Epidermal melanocyte (primary cell): ENCODE results near the gene VPS37D.
"Not testable (repeated sequence)": the region's sequence is repeated elsewhere in the genome, so short reads cannot be mapped to it uniquely, and the experiment has no call there.

Source experiments
- DNase-seq: peaks from one replicate; pipeline ENCODE4 v3.0.0; 2011; ENCODE audit warnings: low spot score; ENCODE audit not compliant: insufficient read length

Gene VPS37D

DNA sequence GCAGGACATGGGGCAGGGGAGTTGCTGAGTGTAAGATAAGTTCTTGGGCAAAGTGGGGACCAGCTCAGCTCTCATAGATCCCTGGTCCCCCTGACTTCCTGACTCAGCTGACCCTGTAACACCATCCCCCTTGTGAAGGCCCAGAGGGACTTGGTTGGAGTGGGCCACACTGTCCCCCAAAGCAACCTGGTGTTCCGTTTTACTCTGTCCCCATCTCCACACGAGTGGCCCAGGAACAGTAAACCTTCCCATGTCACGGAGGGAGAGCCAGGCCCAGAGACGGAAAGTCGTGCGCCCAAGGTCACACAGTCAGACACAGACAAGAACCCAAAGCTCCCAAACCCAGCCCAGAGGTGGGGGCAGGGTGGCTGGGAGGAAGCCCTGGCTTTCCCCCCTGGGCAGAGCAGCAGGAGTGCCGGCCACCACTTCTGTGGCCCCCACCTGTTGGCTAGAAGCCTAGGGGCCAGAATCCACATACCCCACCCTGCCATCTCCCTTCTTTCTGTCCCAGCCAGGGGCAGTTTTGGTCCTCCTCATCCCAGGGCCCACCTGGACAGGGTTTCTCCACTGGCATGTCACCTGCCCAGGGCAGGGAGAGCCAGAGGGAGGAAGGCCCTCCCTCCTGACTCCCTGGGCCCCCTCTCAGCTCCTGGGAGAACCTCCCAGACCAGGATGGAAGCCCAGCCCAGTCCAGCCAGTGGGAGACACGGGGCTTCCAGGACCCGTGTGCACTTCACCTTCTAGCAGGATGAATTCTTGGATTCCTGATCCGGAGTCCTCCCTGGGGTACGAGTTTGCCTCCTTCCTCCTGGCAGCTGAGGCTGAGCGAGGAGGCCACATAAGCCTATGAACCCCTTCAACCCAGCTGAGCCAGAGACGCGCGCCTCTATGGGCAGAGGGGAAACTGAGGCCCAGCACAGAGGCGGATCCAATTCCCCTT, 20.6 kb upstream of the VPS37D start:
- DNase-seq: no peak

DNA sequence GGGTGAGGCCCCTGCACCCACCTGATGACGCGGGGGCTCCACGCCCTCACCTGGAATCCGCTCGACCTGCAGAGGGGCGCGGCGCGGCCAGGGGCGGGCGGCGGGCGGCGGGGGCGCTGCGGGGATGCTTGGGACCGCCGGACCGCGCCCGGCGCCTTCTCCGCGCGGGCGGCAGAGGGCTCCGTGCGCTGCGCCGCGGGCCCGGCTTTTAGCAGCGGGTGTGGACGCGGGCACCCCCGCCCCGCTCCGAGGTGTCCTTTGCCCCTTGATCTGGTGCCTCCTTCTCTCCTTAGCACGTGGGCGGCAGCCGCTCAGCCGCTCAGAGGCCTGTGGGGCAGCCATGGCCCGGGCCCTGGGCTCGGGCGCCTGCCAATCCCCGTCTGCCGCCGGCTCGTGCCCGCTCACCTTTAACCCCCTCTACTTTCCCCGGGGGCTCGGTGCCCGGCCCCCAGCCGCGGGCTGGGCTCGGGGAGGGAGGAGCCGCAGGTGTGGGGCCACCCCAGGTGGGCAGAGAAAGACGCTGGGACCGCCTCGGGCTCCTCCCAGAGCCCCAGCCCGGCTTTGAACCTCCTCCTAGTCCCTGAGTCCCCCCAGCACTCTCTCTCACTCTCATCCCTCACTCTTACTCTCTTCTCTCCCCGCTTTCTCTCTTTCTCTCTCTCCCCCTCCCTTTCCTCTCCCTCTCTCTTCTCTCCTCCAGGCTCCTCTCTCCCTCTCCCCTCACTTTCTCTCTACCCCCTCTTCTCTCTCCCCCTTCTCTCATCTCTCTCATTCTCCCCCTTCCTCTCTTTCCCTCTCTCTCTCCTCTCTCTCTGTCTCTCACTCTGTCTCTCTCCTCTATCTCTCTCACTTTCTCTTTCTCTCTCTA, 19.7 kb upstream of the VPS37D start:
- DNase-seq: no peak

DNA sequence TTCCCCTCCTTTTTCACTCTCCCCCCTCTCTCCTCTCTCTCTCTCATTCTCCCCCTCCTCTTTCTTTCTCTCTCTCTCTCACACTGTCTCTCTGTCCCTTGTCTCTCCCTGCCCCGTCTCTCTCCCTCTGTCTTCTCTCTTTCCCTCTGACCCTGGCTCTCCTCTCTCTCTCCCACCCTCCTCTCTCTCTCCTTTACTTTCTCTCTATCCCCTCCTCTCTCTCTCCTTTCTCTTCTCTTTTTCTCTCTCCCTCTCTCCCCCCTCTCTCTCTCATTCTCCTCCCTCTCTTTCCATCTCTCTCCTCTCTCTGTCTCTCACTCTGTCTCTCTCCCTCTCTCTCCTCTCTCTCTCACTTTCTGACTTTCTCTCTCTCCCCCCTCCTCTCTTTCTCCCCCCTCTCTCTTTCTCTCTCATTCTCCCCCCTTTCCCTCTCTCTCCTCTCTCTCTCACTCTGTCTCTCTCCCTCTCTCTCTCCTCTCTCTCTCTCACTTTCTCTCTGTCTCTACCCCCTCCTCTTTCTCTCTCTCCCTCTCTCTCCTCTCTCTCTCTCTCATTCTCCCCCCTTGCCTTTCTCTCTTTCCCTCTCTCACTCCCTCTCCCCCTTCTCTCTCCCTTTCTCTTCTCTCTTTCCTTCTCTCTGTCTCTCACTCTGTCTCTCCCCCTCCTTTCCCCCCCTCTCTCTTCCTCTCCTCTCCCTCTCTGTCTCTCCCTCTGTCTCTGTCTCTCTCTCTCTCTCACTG, 18.9 kb upstream of the VPS37D start:
- DNase-seq: no peak

DNA sequence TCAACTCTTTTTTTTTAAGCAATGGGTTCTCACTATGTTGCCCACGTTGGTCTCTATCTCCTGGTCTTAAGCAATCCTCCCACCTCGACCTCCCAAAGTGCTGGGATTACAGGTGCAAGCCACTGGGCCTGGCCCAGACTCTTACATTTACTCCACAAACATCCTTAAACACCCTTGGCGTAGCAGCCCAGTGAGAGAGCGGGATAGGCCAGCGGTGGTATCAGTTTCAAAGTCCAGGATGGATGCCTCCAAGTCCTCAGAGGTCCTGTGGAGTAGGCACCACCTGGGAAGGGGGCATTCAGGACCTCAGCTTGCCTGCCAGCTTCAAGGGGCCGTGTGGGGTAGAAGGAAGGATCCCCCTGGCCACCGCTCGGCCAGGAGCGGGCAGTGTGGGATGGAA, 18.1 kb upstream of the VPS37D start:
- DNase-seq: no peak

DNA sequence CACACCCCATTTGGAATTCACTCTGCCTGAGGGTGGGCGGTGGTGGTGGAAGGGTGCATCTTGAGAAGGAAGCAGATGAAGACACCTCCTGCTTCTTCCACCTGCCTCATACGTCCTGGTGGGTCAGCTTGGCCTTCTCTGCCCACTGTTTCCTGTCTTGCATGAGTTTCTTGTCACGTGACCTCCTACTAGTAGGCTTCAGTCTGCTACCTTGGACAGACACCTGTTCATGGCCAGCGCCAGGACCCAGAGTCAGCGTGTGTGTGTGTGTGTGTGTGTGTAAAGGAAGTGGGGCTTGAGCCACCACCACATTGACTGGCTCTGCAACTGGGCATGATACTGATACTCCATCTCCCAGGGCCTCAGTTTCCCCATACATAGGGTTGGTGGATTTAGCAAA, 17.1 kb upstream of the VPS37D start:
- DNase-seq: no peak

DNA sequence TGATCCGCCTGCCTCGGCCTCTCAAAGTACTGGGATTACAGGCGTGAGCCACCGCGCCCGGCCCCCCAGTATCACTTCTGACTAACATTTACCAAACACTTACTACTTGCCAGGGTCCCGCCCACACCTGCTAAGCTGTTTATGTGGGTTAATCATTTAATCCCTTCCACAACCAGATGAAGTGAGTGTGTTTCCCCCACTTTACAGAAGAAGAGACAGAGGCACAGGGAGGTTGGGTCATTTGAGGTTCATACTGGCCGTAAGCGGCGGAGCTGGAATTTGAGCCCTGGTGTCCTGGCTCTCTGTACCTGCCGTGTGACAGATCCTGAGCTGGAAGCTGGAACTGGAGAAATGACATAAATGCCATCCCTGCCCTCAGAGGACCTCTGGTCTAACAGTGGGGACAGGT, 15.1 kb upstream of the VPS37D start:
- DNase-seq: no peak

DNA sequence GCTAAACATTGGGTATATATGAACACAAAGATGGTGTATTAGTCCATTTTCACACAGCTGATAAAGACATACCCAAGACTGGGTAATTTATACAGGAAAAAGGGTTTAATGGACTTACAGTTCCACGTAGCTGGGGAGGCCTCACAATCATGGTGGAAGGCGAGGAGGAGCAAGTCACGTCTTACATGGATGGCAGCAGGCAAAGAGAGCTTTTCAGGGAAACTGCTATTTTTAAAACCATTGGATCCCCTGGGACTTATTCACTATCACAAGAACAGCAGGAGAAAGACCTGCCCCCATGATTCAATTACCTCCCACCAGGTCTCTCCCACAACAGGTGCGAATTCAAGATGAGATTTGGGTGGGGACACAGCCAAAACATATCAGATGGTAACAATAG, 12.3 kb upstream of the VPS37D start:
- not testable (repeated sequence) for DNase-seq

DNA sequence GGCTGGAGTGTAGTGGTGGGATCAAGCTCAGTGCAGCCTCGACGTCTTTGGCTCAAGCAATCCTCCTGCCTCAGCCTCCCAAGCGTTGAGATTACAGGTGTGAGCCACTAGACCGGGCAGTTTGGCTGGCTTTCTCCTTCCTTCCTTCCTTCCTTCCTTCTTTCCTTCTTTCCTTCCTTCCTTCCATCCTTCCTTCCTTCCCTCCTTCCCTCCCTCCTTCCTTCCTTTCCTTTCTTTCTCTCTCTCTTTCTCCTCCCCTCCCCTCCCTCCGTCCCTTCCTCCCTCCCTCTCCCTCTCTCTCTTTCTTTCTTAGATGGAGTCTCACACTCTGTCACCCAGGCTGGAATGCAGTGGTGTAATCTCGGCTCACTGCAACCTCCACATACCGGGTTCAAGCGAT, 7.6 kb upstream of the VPS37D start:
- no peak for DNase-seq

DNA sequence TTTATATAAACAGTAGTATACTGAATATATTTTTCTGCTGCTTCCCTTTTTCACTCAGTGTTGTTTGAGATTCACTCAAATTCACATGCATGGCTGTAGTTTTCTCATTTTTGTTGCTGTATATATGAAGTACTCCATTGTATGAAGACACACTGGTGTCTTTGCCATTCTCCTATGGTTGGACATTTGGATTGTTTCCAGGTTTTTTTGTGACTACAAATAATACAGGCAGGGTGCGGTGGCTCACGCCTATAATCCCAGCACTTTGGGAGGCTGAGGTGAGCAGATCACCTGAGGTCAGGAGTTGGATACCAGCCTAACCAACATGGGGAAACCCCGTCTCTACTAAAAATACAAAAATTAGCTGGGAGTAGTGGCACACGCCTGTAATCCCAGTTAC, 7.0 kb upstream of the VPS37D start:
- not testable (repeated sequence) for DNase-seq

DNA sequence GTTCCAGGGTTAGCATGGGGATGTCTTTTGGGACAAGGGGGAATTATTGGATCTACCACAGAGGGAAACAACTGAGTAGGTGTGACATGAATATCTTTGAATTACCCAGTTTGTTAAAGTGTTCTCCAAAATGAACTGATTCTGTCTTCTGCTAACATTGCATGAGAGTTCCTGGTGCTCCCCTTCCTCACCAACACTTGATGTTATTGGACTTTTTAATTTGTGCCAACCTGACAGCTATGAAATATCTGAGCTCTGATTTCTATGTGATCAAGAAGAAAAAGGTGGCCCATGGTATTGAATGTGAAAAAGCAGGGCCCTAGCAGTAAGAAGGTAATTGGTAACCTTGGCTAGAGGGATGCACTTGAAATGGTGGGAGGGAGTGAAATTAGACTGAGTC, 4.6 kb upstream of the VPS37D start:
- no peak for DNase-seq

DNA sequence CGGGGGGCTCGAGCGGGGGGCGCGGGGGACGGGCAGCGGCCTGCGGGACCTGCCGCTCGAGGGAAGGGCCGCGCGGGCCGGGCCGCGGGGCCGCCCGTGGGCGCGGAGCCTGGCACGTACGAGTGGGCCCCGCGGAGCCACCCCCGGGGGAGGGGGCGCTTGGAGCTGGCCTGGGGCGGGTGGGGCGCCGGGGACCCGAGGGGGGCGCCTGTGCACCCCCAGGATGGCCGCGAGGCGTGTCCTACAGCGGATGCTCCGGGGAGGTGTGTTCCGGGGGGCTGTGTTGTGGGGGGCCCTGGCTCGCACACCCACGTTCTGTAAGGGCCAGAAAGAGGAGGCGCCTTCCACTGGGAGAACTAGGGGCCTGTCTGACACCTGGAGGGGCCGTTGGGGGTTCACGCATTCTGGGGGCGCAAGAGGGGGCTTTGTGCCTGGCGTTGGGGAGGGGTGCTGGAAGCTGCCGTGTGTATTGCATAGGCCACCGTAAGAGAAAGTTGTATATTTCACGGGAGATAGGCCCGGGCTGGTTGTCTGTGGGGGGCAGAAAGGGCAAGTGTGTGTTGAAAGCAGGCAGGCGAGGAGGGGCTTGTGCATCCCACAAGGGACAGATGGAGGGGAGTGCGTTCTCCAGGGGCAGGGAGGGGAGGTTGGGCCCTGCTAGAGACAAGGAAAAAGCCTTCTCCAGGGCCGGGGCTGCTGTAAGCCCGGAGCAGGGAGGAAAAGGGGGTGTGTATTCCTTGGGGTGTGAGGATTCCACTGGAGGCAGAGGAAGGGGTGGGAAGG, 663 bp downstream of the VPS37D start:
- peak; percentile 40 for DNase-seq

DNA sequence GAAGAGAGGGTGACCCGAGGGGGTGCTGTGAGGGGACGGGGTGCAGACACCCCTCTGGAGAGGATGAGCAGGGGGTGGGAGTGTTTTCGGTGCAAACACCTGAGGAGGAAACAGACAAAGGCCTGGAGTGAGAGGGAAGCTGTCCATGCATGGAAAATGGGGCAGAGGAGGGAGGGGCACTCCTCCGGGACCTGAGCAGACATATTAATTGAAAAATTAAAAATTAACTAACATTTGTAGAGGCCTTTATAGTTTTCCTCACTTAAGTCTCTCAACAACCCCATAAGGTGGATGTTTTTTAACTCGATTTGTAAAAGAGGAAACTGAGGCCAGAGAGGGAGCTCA, 1.2 kb downstream of the VPS37D start:
- DNase-seq: no peak

DNA sequence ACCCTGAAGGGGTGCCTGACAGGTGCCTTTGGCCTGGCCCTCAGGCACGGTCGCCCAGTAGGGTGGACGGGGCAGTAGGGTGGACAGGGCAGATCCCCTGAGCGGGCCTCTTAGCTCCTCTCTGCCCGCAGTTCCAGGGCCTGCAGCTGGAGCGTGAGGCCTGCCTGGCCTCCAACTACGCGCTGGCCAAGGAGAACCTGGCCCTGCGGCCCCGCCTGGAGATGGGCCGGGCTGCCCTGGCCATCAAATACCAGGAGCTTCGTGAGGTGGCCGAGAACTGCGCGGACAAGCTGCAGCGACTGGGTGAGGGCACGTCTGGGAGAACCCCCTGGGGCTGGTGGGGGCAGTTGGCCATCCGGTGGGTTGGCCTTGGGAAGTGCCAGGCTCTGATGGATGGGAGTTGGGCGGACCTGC, 1.7 kb downstream of the VPS37D start:
- DNase-seq: no peak

DNA sequence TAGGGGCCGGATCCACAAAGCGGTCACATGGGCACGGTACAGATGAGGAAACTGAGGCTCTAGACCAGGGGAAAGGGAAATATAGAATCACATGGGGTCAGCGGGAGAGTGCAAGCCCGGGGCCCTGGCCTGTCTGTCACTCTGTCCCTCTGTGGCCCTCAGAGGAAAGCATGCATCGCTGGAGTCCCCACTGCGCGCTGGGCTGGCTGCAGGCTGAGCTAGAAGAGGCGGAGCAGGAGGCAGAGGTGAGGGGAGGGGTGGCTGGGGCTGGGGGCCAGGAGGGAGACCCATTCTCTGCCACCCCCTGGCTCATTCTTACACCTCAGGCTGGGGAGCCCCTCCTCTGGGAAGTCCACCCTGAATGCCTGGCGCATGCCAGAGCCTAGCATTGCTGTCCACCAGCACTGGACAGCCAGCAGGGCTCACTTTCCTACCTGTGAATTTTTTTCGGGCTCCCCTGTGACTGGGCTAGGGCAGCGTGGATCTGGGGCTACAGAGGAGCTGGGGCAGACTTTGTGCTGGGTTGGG, 2.3 kb downstream of the VPS37D start:
- no peak for DNase-seq

DNA sequence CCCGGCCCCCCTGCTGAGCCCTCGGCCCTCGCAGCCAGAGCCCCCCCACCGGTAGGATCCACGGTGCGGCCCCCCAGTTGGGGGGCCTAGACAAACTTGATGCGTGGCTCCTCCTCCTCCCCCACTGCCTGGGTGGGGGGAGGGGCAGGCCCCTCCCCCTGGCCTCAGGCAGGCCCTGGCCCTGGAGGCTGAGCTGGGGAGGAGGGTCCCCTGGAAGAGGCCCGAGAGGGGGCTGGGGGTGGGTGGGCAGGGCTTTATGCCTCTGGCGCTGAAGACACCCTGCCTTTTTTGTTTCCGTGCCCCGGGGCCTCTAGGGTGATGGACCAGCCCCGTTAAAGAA, 3.7 kb downstream of the VPS37D start:
- no peak for DNase-seq

DNA sequence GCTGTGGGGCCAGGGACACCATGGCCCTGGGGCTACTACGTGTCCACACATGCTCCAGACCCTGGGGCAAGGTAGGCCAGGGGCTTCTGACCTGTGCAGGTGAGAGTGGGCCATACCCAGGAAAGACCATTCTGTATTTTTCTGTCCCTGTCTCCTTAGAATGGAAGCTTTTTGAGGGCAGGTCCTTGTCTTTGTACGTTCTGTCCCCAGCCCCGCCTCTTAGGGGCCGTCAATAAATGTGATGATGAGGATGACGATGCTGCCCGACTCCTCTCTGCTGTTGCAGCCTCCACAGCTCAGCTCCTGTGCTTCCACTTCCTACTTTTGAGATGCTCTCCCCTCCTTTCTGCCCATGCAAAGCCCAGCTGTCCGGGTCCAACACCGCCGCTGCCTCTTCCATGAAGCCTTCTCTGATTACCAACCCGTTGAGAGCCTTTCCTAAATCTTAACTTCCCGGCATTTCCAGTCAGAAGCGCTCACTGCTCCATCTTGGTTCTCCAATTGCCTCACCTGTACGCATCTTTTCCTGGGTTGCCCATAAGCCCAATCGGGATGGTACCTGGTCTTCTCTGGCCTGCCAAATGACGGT, 4.3 kb downstream of the VPS37D start:
- DNase-seq: no peak

DNA sequence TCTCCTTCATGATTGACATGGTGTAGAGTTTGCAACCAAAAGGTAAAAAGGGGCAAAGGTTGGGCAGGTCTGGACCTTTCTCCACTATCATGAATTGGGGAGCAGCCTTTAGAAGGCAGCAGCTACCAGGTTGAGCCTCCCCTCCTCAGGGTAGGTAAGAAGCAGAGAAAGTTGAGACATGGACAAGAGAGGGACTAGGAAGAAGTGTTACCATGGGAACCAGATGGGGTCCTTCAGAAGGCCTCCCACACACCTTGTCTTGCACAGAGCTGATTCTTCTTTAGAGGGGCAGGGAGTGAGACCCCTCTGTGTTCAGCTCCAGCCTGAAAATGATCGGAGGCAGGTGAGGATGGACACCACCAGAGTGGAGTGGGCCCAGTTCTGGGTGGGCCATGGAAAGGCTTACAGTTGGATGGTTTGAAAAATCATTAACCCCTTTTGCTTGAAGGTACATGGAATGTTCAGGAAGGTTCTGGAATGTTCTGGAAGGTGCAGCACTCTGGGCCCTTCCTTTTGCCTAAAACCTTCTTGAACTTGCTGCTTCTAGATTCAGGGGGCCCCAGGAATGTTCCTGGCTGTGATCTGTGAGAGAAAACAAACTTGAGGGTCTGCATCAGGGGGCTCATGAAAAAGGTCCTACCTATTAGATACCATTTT, 7.0 kb downstream of the VPS37D start:
- DNase-seq: no peak

DNA sequence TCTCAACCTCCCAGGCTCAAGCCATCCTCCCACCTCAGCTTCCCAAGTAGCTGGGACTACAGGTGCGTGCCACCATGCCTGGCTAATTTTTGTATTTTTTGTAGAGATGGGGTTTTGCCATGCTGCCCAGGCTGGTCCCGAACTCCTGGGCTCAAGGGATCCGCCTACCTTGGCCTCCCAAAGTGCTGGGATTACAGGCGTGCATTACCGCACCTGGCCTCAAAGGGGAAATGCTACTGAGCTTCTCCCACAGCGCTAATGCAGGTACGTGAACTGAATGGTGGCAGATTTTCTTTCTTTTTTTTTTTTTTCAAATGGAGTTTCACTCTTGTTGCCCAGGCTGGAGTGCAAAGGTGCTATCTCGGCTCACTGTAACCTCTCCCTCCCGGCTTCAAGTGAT, 8.4 kb downstream of the VPS37D start:
- not testable (repeated sequence) for DNase-seq

DNA sequence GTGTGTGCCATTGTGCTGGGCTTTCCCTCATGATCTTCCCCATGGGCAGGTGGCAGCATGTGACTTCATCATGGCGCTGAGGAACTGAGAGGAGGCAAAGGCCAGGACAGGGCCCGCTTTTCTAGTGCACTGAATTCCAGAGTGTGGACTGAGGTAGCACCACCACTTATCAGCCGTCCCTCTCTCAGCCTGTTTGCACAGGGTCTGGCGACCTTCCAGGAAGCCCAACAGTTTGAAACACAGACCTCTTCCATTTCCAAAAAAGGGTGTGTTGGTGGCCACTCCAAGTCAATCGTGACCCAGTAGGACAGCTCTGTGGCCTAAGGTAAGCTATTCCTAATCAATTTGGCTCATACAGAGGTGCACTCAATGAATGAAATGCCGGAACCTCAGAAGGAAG, 11.2 kb downstream of the VPS37D start:
- DNase-seq: no peak

DNA sequence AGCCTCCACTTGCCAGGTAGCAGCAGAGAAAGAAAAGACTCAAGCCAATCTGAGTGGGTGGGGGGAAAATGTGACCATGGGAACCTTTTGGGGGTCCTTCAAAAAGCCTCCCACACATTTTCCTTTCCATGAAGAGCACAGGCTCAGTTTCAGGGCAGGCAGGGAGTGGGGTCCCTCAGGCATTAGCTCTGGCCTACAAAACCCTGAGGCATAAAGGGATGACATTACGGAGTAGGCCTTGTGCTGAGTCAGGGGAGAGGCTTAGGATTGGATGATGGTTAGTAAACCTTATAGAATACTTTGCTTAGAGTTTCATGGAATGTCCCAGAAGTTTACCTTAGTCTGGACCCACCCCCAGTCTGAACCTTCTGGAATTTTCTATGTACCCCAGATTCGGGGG, 12.1 kb downstream of the VPS37D start:
- DNase-seq: no peak
